GM21528 (cell line): ENCODE measurements around the gene CEP135.
"Not testable (repeated sequence)": the region's sequence is repeated elsewhere in the genome, so short reads cannot be mapped to it uniquely, and the experiment has no call there.

Experiments
- ATAC-seq: cut with Tn5 transposase; IDR thresholded peaks from one replicate; pipeline ENCODE4 v1.9.1; 2021; ENCODE audit warnings: mild to moderate bottlenecking, moderate library complexity; ENCODE audit not compliant: unreplicated experiment, low FRiP score

Gene CEP135, protein sequence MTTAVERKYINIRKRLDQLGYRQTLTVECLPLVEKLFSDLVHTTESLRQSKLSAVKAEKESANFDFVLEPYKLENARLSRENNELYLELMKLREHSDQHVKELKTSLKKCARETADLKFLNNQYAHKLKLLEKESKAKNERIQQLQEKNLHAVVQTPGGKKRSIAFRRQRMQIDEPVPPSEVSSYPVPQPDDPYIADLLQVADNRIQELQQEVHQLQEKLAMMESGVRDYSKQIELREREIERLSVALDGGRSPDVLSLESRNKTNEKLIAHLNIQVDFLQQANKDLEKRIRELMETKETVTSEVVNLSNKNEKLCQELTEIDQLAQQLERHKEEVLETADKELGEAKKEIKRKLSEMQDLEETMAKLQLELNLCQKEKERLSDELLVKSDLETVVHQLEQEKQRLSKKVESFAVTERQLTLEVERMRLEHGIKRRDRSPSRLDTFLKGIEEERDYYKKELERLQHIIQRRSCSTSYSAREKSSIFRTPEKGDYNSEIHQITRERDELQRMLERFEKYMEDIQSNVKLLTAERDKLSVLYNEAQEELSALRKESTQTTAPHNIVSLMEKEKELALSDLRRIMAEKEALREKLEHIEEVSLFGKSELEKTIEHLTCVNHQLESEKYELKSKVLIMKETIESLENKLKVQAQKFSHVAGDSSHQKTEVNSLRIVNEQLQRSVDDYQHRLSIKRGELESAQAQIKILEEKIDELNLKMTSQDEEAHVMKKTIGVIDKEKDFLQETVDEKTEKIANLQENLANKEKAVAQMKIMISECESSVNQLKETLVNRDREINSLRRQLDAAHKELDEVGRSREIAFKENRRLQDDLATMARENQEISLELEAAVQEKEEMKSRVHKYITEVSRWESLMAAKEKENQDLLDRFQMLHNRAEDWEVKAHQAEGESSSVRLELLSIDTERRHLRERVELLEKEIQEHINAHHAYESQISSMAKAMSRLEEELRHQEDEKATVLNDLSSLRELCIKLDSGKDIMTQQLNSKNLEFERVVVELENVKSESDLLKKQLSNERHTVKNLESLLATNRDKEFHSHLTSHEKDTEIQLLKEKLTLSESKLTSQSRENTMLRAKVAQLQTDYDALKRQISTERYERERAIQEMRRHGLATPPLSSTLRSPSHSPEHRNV

DNA sequence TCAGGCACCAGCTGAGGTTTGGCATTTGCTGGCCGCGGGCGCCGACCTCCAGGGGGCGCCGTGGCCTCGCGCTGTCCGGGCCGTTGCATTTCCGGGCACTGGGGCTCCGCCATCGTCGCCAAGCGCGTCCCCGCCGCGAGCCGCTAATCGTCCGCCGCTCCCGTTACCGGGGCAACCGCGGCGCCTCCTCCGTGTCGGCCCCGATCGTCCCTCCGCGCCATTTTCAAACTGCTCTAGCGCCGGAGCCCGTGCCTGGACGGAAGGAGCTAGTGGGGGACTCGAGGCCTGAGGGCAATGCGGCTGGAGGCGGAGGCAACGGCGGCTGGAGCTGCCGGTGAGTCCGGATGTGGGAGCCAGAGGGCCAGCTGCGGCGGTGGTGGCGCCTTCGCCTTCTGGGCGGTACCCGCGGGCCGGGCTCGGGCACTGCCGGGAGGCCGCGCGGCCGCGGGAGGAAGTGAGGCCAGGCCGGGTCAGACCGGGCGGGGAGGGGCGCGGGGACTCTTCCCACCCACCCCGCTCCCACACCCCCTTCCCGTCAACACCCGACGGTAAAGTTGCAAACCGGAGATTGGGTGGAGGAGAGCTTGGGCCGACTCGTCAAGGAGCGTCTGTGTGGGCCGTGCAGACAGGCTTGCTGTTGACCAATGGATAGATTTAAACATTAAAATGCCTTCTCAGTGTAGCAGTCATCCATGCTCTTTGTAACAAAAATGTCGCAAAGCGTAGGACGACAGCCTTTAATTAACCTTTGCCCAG is at the start of gene CEP135:
CEP135 (plus strand) TSS at position 220 of the 756 bp plus-strand sequence. CDS start 3,186 bp downstream, outside the sequence.
- peak; percentile 83 for ATAC-seq

DNA sequence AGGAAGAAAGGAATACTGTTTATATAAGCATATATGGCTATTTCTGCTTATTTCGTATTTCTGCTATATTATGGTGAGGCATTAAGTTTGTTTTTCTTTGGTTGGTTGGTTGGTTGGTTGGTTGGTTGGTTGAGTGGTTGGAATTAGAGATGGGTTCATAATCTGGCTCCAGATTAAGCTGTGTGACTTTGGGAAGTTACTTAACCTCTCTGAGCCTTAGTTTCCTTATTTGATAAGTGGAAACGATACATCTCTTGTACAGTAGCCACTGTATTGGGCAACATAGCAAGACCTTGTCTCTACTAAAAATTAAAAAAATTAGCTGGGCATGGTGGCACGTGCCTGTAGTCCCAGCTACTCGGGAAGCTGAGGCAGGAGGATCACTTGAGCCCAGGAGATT is 46.1 kb upstream of the CEP135 start:
- ATAC-seq = no peak

GRCh38 chr4:55903577-55903976 is 45.2 kb upstream of the CEP135 start:
- ATAC-seq = no peak

- no peak for ATAC-seq
Measured at GRCh38 chr4:55904576-55904975, 44.2 kb upstream of the CEP135 start.

- no peak for ATAC-seq
Measured at GRCh38 chr4:55906323-55906722, 42.4 kb upstream of the CEP135 start.

DNA sequence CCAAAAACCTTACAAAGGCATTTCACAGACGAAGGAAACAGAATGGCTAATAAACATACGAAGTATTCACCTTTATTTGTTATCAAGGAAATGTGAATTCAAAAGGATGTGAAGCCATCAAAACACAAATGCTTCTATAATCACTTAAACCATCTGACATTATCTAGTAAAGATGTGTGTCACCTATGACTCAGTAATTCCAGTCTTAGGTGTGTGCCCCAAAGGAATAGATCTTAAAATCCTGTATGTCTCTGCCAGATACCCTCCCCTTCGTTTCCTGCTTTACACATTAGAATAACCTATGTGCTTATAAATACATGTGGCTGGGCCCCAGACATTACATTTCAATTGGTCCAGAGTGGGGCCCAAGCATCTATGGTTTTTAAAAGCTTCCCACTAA is 41.8 kb upstream of the CEP135 start:
- ATAC-seq = no peak

GRCh38 chr4:55907469-55907868 is 41.3 kb upstream of the CEP135 start:
- no peak for ATAC-seq

DNA sequence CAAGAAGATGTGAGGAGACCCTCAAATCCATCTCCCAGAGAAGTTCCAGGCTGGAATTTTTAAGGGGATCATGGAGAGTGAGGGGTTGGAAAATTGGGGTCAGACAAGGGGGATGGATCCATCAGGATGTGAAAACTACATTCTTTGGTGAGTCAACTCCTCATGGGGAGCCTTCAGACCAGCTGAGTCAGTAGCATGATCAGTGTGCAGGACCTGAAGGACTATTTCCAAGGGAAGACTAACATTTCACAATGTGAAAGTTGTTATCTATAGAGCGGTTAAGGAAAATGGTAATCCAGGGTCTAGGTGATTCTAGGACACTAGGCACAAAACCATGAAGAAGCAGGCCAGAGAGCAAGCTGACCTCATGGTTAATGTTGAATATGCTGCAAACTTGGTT is 38.6 kb upstream of the CEP135 start:
- no peak for ATAC-seq

DNA sequence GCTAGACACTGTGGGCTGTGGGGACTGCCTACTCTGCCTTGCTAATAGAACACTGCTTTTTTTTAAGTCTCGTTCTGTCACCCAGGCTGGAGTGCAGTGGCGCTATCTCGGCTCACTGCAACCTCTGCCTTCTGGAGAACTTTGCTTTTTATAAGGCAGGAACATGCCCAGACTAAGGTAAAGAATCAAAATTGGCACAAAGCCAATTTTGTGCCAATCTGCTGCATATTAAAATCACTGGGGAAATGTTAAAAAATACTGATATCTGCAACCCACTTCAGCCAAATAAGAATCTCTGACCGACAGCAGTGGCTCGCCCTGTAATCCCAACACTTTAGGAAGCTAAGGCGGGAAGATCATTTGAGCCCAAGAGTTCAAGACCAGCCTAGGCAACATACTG is 36.5 kb upstream of the CEP135 start:
- no peak for ATAC-seq

GRCh38 chr4:55920571-55920970 is 28.2 kb upstream of the CEP135 start:
- no peak for ATAC-seq

DNA sequence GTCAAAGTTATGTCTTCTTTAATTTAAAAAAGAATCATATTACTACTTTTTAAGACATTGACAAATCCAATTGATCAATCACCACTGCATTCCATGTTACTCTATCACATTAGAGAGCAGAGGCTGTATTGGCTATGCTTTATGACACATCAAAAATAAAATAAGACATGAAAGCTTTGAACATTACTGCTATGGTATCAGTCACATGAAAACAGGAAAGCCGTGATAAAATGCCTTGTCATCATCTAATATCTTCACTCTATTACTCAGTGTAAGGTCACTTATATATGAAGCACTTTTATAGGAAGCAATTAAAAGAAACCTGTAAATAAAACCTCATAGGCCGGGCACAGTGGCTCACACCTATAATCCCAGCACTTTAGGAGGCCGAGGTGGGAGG is 27.7 kb upstream of the CEP135 start:
- ATAC-seq = no peak

DNA sequence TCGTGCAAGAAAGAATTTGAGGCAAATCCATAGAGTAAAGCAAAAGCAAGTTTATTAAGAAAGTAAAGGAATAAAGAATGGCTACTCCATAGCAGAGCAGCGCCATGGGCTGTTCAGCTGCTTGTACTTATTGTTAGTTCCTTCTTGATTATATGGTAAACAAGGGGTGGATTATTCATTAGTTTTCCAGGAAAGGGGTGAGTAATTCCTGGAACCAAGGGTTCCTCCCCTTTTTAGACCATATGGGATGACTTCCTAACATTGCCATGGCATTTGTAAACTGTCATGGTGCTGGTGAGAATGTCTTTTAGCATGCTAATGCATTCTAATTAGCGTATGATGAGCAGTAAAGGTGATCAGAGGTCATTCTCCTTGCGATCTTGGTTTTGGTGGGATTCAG is 23.5 kb upstream of the CEP135 start:
- no peak for ATAC-seq

GRCh38 chr4:55926610-55927009 is 22.1 kb upstream of the CEP135 start:
- ATAC-seq = no peak

DNA sequence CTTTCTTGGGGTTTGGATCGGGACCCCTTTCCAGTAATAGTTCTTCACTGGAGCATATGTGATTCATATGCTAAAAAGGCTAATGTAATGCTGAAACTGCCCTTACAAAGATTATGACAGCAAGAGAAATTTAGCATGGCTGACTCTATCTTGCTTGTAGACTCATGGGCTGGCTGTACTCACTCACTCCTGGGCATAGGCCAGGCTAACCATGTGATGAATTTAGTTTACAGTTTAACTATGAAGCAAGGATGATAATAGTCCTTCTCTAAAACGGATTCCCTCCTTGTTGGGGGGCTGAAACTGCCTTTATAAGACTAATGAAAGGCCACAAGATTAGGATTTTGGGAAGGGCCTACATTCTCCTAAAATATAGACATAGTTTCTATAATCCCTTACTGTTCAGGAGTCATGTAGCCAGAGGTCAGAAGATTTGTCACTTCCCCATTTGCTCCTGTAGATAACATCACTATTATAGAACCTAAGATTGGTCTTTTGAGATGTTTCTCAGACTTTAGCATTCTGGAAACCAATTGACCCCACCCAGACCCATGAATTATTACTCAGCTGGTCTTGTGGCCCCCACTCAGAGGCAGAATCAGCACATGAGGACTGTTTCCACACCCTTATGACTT is 20.8 kb upstream of the CEP135 start:
- ATAC-seq = no peak

- ATAC-seq = no peak
Measured at GRCh38 chr4:55928846-55929245, 19.9 kb upstream of the CEP135 start.

DNA sequence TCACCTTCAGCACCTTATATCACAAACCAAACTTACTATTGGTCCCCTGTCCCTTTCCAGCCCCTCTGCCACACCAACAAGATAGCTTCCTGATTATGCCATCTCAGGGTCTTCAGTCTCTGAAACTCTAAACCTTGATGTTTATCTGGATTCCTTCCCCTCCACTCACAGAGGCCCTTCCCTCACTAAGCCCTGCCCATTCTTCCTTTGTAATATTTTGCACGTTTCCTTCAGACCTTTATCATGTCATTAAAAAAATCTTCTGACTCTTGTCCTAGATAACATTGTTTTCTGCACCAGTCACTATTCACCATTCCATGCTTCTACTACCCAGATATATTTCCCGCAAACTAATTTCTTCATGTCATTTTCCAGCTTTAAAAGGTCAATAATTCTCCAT is 17.7 kb upstream of the CEP135 start:
- no peak for ATAC-seq

GRCh38 chr4:55931833-55932232 is 16.9 kb upstream of the CEP135 start:
- ATAC-seq = no peak

DNA sequence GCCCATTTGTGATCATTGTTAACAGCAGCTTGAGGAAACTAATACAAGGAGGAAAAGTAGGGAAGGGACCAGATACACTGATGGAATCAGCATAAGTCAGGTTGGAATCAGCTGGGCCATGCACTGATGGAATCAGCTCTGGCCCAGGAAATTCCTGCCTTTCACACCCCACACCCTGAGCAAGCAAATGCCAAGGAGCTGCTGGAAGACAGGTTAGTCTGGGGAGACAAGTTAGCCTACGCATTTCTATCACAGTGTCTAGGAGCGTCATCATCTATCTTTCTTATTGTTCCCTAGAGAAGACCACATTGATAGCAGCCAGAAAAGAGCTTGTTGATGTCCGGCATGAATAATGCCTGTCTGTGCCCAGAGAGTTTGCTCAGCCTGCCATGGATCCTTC is 16.2 kb upstream of the CEP135 start:
- ATAC-seq = no peak

DNA sequence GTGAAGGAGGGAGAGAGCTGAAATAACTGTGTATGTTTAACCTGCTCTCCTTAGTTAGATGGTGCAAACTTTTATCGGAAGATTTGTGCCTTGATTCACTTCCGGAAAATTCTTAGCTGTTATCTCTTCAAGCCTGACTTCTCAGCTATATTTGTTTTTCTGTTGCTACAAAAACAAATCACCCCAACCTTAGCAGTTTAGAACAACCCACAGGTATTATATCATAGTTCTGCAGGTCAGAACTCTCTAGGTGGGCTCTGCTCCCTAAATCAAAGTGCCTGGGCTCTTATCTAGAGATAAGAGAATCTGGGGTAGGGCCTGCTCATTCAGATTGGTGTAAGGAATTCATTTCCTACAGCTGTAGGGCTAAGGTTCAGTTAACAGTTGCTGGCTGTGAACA is 15.1 kb upstream of the CEP135 start:
- ATAC-seq = no peak

GRCh38 chr4:55935907-55936306 is 12.8 kb upstream of the CEP135 start:
- not testable (repeated sequence) for ATAC-seq
